HepG2 (cell line): ENCODE data around the gene COMMD9. TPM values are rescaled to one million over a fixed set of nuclear protein-coding genes. Genes with fewer than 3 reads are reported as not detected.

Experiments
- CHCHD3 ChIP-seq: sonication (generic); formaldehyde crosslinking; IDR thresholded peaks from 2 replicates; pipeline ENCODE4 v1.8.0; 2022; ENCODE audit warnings: mild to moderate bottlenecking, missing genetic modification reagents, moderate library complexity
- HMGXB4 ChIP-seq, 2 experiments: sonication (generic) in 1 of 2; formaldehyde crosslinking in 1 of 2; IDR thresholded peaks; 2 replicates each; pipeline versions ENCODE4 v1.4.0 to v1.6.1; 2018 to 2020; ENCODE audit warnings: missing genetic modification reagents in 2 of 2, borderline replicate concordance in 1 of 2, low read depth in 1 of 2, mild to moderate bottlenecking in 1 of 2, missing biosample characterization in 1 of 2
- MAFF ChIP-seq: IDR thresholded peaks from 2 replicates; pipeline ENCODE4 v1.6.1; 2011; ENCODE audit warnings: low read depth, low read length, improper control_type of control experiment
- MED13 ChIP-seq: sonication (generic); formaldehyde crosslinking; IDR thresholded peaks from 2 replicates; pipeline ENCODE4 v1.5.0; 2020; ENCODE audit warnings: missing genetic modification reagents
- MIER3 ChIP-seq: IDR thresholded peaks from 2 replicates; pipeline ENCODE4 v1.6.1; 2016; ENCODE audit warnings: missing compliant biosample characterization, borderline replicate concordance
- TEAD2 ChIP-seq: sonication (generic); formaldehyde crosslinking; IDR thresholded peaks from 2 replicates; pipeline ENCODE4 v1.9.0; 2021; ENCODE audit warnings: missing genetic modification reagents
- TEAD3 ChIP-seq: optimal IDR thresholded peaks from 2 replicates; pipeline ENCODE3; 2016; ENCODE audit warnings: borderline replicate concordance
- ZBTB3 ChIP-seq: sonication (generic); formaldehyde crosslinking; IDR thresholded peaks from 2 replicates; pipeline ENCODE4 v1.4.0; 2020; ENCODE audit warnings: low read depth, mild to moderate bottlenecking, moderate library complexity, missing genetic modification reagents, borderline replicate concordance
- ZFP90 ChIP-seq: sonication (generic); formaldehyde crosslinking; IDR thresholded peaks from 2 replicates; pipeline ENCODE4 v1.8.0; 2022; ENCODE audit warnings: missing genetic modification reagents, mild to moderate bottlenecking, inconsistent platforms, borderline replicate concordance
- ZMYM4 ChIP-seq: sonication (generic); formaldehyde crosslinking; IDR thresholded peaks from 2 replicates; pipeline ENCODE4 v1.8.1; 2023; ENCODE audit warnings: mild to moderate bottlenecking, missing genetic modification reagents
- ZNF225 ChIP-seq: sonication (generic); formaldehyde crosslinking; IDR thresholded peaks from 2 replicates; pipeline ENCODE4 v1.4.0; 2020; ENCODE audit warnings: mild to moderate bottlenecking, missing genetic modification reagents
- ZNF629 ChIP-seq: sonication (generic); formaldehyde crosslinking; conservative IDR thresholded peaks from 2 replicates; pipeline ENCODE4 v1.5.0; 2020; ENCODE audit warnings: missing genetic modification reagents
- ZNF639 ChIP-seq: conservative IDR thresholded peaks from 2 replicates; pipeline ENCODE4 v1.6.1; 2018; ENCODE audit warnings: missing genetic modification reagents
- ZNF775 ChIP-seq: sonication (generic); formaldehyde crosslinking; IDR thresholded peaks from 2 replicates; pipeline ENCODE4 v1.4.0; 2020; ENCODE audit warnings: missing genetic modification reagents, mild to moderate bottlenecking, moderate library complexity, borderline replicate concordance
- ZNF782 ChIP-seq: sonication (generic); formaldehyde crosslinking; IDR thresholded peaks from 2 replicates; pipeline ENCODE4 v1.4.0; 2020; ENCODE audit warnings: missing genetic modification reagents, mild to moderate bottlenecking, borderline replicate concordance
- polyA plus RNA-seq, 8 experiments: library from polyadenylated mRNA; depleted of rRNA in 3 of 8; stranded (reverse) in 7 of 8; unstranded in 1 of 8; fragments of >200 nt; fragmentation: Illumina TruSeq in 4 of 8; extraction: Trizol in 4 of 8; gene quantifications; 2 replicates each; pipeline versions ENCODE4 v1.2.1 to v1.2.3, GENCODE V29; 2011 to 2016; ENCODE audit warnings: low read depth in 4 of 8, missing spikeins in 1 of 8, mixed read lengths in 1 of 8; ENCODE audit not compliant: insufficient read depth in 1 of 8
- total RNA-seq, 5 experiments: library from RNA; depleted of rRNA; stranded (reverse); fragments of >200 nt; fragmentation: Illumina TruSeq; extraction: Trizol; gene quantifications; 2 replicates each; pipeline ENCODE4 v1.2.3, GENCODE V29; 2016; ENCODE audit warnings: low read depth in 1 of 5
- TF ChIP-seq, protein P1 (sequence below): sonication (generic); formaldehyde crosslinking; conservative IDR thresholded peaks from 2 replicates; pipeline ENCODE4 v1.4.0; 2020; ENCODE audit warnings: missing genetic modification reagents
- TF ChIP-seq, protein P2 (sequence below): sonication (generic); formaldehyde crosslinking; IDR thresholded peaks from 2 replicates; pipeline ENCODE4 v1.4.0; 2020; ENCODE audit warnings: low read depth, missing genetic modification reagents
- TF ChIP-seq, protein P3 (sequence below): sonication (generic); formaldehyde crosslinking; IDR thresholded peaks from 2 replicates; pipeline ENCODE4 v1.8.0; 2022; ENCODE audit warnings: mild to moderate bottlenecking, missing genetic modification reagents, moderate library complexity

The COMMD9 gene
- total and polyA plus RNA-seq, 2 of the 13 experiments (the other 11 are each of a cell fraction or from before 2014, with no cell fraction given): 47.3 to 76.7 TPM

DNA sequence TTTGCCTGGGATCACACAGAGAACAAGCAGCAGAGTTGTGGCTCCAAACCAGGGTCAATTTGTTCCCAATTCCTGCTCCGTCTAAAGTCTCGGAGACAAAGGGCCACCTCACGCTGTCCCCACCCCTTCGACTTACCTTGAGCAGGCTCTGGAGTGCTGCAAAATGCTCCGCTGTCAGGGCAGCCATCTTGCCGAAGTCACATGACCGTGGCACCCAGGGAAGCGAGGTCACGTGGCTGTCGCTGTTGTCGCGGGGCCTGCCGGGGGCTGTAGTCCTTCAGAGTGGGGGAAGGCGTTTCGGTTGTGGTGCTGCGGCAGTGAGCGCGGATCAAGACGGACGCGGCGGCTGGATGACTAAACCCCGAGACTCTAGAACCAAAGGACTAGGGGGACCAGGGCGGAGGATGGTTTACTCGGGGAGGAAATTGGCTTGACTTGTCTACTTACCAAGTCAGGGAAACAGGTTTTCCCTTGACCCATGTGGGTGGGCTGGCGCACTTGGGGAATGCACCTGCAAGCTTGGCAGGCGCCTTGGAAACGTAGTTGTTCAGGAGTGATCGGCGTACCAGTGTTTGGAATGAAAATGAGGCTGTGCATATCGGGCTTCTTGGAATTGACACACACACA is at the start of gene COMMD9 (continued):
- TF ChIP-seq HMGXB4 (CRISPR knock-in tag; IDR thresholded peaks at IDR 0.05; ENCODE audit: borderline replicate concordance in 1 of 2, low read depth in 1 of 2): peak; percentile 56 to 73
- TF ChIP-seq TEAD2 (CRISPR knock-in tag): no peak
- TF ChIP-seq ZNF782 (CRISPR knock-in tag): peak; percentile 42; the same call in 1 of the 2 replicates
- TF ChIP-seq, protein P1, sequence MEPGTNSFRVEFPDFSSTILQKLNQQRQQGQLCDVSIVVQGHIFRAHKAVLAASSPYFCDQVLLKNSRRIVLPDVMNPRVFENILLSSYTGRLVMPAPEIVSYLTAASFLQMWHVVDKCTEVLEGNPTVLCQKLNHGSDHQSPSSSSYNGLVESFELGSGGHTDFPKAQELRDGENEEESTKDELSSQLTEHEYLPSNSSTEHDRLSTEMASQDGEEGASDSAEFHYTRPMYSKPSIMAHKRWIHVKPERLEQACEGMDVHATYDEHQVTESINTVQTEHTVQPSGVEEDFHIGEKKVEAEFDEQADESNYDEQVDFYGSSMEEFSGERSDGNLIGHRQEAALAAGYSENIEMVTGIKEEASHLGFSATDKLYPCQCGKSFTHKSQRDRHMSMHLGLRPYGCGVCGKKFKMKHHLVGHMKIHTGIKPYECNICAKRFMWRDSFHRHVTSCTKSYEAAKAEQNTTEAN: no peak
- TF ChIP-seq, protein P2, sequence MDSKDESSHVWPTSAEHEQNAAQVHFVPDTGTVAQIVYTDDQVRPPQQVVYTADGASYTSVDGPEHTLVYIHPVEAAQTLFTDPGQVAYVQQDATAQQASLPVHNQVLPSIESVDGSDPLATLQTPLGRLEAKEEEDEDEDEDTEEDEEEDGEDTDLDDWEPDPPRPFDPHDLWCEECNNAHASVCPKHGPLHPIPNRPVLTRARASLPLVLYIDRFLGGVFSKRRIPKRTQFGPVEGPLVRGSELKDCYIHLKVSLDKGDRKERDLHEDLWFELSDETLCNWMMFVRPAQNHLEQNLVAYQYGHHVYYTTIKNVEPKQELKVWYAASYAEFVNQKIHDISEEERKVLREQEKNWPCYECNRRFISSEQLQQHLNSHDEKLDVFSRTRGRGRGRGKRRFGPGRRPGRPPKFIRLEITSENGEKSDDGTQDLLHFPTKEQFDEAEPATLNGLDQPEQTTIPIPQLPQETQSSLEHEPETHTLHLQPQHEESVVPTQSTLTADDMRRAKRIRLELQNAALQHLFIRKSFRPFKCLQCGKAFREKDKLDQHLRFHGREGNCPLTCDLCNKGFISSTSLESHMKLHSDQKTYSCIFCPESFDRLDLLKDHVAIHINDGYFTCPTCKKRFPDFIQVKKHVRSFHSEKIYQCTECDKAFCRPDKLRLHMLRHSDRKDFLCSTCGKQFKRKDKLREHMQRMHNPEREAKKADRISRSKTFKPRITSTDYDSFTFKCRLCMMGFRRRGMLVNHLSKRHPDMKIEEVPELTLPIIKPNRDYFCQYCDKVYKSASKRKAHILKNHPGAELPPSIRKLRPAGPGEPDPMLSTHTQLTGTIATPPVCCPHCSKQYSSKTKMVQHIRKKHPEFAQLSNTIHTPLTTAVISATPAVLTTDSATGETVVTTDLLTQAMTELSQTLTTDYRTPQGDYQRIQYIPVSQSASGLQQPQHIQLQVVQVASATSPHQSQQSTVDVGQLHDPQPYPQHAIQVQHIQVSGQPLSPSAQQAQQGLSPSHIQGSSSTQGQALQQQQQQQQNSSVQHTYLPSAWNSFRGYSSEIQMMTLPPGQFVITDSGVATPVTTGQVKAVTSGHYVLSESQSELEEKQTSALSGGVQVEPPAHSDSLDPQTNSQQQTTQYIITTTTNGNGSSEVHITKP (CRISPR knock-in tag): 0 out of 2 replicates have a peak, but pooled peaks have one; percentile 47
- 0 out of 2 replicates have a peak, but pooled peaks have one; percentile 24 for TF ChIP-seq ZFP90
- no peak for TF ChIP-seq ZNF629 (CRISPR knock-in tag)
- TF ChIP-seq ZNF639 (CRISPR knock-in tag): 0 out of 2 replicates have a peak, but pooled peaks have one; percentile 54
- TF ChIP-seq MED13 (CRISPR knock-in tag): no peak
- TF ChIP-seq ZNF775: no peak
- no peak for TF ChIP-seq ZBTB3 (CRISPR knock-in tag)
- TF ChIP-seq MIER3: peak; percentile 92; the same call in 1 of the 2 replicates
- TF ChIP-seq CHCHD3 (CRISPR knock-in tag): no peak
- TF ChIP-seq MAFF: no peak
- peak; percentile 80 for TF ChIP-seq TEAD3 (CRISPR knock-in tag)
- no peak for TF ChIP-seq ZNF225 (CRISPR knock-in tag)
- TF ChIP-seq ZMYM4 (CRISPR knock-in tag): peak; percentile 76
- TF ChIP-seq, protein P3, sequence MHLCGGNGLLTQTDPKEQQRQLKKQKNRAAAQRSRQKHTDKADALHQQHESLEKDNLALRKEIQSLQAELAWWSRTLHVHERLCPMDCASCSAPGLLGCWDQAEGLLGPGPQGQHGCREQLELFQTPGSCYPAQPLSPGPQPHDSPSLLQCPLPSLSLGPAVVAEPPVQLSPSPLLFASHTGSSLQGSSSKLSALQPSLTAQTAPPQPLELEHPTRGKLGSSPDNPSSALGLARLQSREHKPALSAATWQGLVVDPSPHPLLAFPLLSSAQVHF (CRISPR knock-in tag): no peak
